ENCODE measurements around the gene MSMB. TPM values are rescaled to one million over a fixed set of nuclear protein-coding genes. Genes with fewer than 3 reads are reported as not detected.

The MSMB gene
- total RNA-seq, 1 donor from 2014 or later, result not detected

Other genes starting within 250 kb of the MSMB start
- gene AGAP4, start 198.8 kb downstream of the MSMB start, total RNA-seq, result 32.9 and 33.2 TPM in 2 replicates
- gene TIMM23, start 73.8 kb downstream of the MSMB start, total RNA-seq, result 90.9 and 93.6 TPM in 2 replicates
- gene NCOA4, start 15.6 kb downstream of the MSMB start, total RNA-seq, result 98.7 and 103 TPM in 2 replicates
- gene ANTXRL, start 240.7 kb upstream of the MSMB start, total RNA-seq, result not detected in 2 replicates